GM12864 (cell line): ENCODE measurements around the gene STRN3.

Source experiments
- DNase-seq: peaks from one replicate; pipeline ENCODE4 v3.0.0-alpha.2; 2011; ENCODE audit warnings: low read depth
- H3K4me3 ChIP-seq: 2 replicates; pipeline ENCODE4 v1.5.1; 2011; ENCODE audit warnings: mild to moderate bottlenecking, low read depth, low read length, control low read depth
- TF ChIP-seq, protein P1 (sequence below): IDR thresholded peaks from 2 replicates; pipeline ENCODE4 v1.5.1; 2011; ENCODE audit warnings: low read depth, mild to moderate bottlenecking, moderate library complexity, low read length, control low read depth, inconsistent platforms; ENCODE audit errors: missing control alignments

STRN3 gene

GRCh38 chr14:30921788-30922187, 104.4 kb downstream of the STRN3 start:
- TF ChIP-seq, protein P1, sequence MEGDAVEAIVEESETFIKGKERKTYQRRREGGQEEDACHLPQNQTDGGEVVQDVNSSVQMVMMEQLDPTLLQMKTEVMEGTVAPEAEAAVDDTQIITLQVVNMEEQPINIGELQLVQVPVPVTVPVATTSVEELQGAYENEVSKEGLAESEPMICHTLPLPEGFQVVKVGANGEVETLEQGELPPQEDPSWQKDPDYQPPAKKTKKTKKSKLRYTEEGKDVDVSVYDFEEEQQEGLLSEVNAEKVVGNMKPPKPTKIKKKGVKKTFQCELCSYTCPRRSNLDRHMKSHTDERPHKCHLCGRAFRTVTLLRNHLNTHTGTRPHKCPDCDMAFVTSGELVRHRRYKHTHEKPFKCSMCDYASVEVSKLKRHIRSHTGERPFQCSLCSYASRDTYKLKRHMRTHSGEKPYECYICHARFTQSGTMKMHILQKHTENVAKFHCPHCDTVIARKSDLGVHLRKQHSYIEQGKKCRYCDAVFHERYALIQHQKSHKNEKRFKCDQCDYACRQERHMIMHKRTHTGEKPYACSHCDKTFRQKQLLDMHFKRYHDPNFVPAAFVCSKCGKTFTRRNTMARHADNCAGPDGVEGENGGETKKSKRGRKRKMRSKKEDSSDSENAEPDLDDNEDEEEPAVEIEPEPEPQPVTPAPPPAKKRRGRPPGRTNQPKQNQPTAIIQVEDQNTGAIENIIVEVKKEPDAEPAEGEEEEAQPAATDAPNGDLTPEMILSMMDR = no peak
- DNase-seq = no peak
- no peak overlapping the region for H3K4me3 ChIP-seq

- TF ChIP-seq, protein P1 = no peak
- DNase-seq = no peak
- no peak overlapping the region for H3K4me3 ChIP-seq
Measured at GRCh38 chr14:30921305-30921704, 104.9 kb downstream of the STRN3 start.

DNA sequence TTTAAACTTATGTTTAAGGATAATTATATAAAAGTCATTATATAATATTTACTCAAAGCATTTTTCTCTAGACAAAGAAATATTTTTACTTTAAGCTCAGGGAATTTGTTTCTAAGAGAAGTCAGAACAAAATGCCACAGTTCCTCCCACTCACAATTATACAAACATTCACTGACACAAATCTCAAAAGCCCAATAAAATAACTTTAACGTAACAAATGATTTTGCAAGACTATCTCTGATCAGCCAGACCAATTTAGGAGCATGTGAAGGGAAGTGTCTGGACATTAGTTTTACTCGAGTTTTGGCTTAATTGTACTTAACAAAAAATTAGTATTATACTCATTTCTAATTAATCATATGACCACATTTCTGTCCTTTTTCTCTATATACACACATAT, 110.6 kb downstream of the STRN3 start:
- no peak overlapping the region for H3K4me3 ChIP-seq
- no peak for DNase-seq
- TF ChIP-seq, protein P1 = no peak

DNA sequence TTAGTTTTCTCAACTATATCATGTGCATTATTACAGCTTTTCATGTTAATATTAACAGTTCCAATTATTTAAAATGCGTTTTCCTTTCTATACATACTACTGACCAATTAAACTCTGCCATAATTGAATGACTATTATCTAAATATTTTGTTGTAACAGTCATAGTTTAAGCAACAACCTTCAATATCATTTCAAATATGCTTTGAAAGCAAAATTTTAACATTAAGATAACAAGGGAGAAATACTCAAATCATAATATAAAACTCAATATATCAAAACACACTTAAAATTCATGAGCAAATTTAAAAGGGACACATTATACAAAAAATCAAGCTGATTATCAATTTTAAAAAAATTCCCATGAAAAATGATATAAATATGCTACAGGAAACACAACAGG, 111.4 kb downstream of the STRN3 start:
- TF ChIP-seq, protein P1 = no peak
- no peak for DNase-seq
- H3K4me3 ChIP-seq = no peak overlapping the region

GRCh38 chr14:30908826-30909225, 117.4 kb downstream of the STRN3 start:
- no peak overlapping the region for H3K4me3 ChIP-seq
- TF ChIP-seq, protein P1 = no peak
- no peak for DNase-seq

DNA sequence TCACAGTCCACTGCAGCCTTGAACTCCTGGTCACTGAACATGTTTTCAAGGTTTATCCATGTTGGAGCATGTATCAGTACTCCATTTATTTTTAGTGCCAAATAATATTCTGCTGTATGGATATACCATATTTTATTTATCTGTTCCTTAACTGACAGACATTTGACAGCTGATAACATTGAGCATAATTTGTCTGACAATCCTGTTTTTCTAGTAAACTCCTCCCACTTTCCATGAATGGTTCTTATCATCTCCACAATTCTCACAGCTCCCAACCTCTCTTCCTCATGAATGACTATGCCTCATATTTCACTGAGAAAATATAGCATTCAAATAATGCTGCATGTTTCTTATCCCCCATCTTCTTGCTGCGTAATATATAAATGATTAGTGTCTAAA, 118.5 kb downstream of the STRN3 start:
- TF ChIP-seq, protein P1 = no peak
- no peak for DNase-seq

DNA sequence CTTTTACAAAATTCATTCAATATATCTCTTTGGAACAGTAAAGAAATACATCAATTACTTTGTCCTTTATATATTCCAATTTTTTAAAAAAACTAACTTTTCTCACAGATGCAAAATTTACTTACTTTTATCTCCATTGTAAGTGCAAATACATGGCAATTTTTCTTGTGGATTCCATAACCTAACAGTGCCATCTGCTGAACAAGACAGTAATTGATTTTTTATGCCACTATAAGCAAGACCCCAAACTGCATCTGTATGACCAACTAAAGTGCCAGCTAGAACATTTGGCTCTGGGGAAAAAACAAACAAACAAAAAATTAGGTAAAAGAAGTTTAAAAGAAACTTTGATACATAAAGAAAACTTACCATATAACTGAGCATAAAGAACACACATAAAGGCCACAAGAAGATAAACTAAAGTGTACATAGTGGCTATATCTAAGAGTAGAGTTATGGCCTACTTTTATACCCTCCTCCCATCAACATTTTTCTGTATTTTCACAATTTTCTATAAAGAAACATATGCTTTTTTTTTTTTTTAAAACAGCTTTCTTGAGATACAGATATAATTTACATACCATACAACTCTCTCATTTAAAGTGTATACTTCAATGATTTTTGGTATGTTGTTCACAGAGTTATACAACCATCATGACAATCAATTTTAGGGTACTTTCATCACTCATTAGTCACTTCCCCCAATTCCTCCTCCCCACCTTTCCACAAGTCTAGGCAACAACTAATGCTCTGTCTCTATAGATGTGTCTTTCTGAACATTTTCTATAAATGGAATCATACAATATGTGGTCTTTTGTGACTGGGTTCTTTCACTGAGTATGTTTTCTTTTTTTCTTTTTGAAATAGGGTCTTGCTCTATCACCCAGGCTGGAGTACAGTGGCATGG, 119.2 kb downstream of the STRN3 start:
- DNase-seq = peak; percentile 8
- TF ChIP-seq, protein P1 = peak; percentile 27
- H3K4me3 ChIP-seq = no peak overlapping the region

More for the DNA sequence above, 118.5 kb downstream of the STRN3 start:
- H3K4me3 ChIP-seq = no peak overlapping the region
